OCI-M1 (cell line): ENCODE data around the gene CABP2.

Experiments used
- DNase-seq: peaks from one replicate; lab custom pipeline; 2025; lab: John Stamatoyannopoulos, UW

Gene CABP2

GRCh38 chr11:67476692-67477091 lies 46.6 kb downstream of the CABP2 start:
- DNase-seq = peak; percentile 3

GRCh38 chr11:67472882-67473281 lies 50.4 kb downstream of the CABP2 start:
- no peak for DNase-seq

GRCh38 chr11:67470337-67471002 lies 52.8 kb downstream of the CABP2 start:
- no peak for DNase-seq

GRCh38 chr11:67469508-67469811 lies 53.8 kb downstream of the CABP2 start:
- no peak for DNase-seq
